Fibroblast of villous mesenchyme (primary cell): ENCODE data around the gene SART3. TPM values are rescaled to one million over a fixed set of nuclear protein-coding genes. Genes with fewer than 3 reads are reported as not detected.
A peak's percentile ranks its signal among the peaks of the same experiment; 100 is the strongest.
"Not testable (repeated sequence)": the region's sequence is repeated elsewhere in the genome, so short reads cannot be mapped to it uniquely, and the experiment has no call there.

ENCODE experiments used
- DNase-seq: peaks from one replicate; pipeline ENCODE4 v3.0.0-alpha.2; 2010; ENCODE audit warnings: low read depth
- H3K4me3 ChIP-seq: 2 replicates; pipeline ENCODE4 v1.5.1; 2011; ENCODE audit warnings: low read depth, mild to moderate bottlenecking, low read length
- total RNA-seq: library from RNA; depleted of rRNA; stranded (reverse); fragments of >200 nt; gene quantifications from 2 replicates; pipeline ENCODE4 v1.2.3, GENCODE V29; 2012
- TF ChIP-seq, protein P1 (sequence below): IDR thresholded peaks from 2 replicates; pipeline ENCODE4 v1.5.1; 2012; ENCODE audit warnings: low read depth, mild to moderate bottlenecking, low read length; ENCODE audit not compliant: insufficient read depth

The SART3 gene
- total RNA-seq, 1 donor: 59.2 TPM

DNA sequence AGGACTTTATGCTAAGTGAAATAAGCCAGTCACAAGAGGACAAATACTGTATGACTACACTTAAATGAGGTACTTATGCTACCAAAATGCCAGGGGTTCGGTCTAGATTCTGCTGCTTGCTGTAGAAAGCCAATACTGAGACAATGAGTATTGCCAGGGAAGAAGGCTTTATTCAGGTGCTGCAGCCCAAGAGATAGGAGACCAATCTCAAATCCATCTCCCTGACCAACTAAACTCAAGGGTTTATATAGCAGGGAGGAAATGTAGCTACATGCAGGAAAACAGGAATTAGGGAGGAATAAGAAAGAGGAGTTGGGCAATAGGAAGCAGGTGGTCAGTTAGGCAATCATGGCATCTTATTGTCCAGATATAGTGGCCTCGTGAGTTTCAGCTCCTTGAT lies 58.1 kb downstream of the SART3 start:
- no peak overlapping the region for H3K4me3 ChIP-seq
- TF ChIP-seq, protein P1, sequence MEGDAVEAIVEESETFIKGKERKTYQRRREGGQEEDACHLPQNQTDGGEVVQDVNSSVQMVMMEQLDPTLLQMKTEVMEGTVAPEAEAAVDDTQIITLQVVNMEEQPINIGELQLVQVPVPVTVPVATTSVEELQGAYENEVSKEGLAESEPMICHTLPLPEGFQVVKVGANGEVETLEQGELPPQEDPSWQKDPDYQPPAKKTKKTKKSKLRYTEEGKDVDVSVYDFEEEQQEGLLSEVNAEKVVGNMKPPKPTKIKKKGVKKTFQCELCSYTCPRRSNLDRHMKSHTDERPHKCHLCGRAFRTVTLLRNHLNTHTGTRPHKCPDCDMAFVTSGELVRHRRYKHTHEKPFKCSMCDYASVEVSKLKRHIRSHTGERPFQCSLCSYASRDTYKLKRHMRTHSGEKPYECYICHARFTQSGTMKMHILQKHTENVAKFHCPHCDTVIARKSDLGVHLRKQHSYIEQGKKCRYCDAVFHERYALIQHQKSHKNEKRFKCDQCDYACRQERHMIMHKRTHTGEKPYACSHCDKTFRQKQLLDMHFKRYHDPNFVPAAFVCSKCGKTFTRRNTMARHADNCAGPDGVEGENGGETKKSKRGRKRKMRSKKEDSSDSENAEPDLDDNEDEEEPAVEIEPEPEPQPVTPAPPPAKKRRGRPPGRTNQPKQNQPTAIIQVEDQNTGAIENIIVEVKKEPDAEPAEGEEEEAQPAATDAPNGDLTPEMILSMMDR: no peak
- DNase-seq: no peak

DNA sequence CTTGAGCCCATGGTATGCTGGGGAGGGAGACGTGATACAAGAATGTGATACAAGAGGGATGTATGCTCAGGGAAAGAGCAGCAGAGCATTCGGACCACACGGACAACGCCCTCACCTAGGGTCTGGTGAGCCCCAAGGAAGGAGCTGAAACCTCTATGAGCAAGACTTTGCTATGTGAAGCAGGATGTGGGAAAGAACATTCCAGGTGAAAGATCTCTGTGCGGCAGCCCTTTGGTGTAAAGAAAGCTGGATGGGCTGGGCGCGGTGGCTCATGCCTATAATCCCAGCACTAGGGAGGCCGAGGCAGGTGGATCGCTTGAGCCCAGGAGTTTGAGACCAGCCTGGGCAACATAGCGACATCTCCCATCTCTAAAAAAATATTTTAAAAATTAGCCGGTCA lies 62.8 kb downstream of the SART3 start:
- H3K4me3 ChIP-seq: no peak overlapping the region
- no peak for DNase-seq

DNA sequence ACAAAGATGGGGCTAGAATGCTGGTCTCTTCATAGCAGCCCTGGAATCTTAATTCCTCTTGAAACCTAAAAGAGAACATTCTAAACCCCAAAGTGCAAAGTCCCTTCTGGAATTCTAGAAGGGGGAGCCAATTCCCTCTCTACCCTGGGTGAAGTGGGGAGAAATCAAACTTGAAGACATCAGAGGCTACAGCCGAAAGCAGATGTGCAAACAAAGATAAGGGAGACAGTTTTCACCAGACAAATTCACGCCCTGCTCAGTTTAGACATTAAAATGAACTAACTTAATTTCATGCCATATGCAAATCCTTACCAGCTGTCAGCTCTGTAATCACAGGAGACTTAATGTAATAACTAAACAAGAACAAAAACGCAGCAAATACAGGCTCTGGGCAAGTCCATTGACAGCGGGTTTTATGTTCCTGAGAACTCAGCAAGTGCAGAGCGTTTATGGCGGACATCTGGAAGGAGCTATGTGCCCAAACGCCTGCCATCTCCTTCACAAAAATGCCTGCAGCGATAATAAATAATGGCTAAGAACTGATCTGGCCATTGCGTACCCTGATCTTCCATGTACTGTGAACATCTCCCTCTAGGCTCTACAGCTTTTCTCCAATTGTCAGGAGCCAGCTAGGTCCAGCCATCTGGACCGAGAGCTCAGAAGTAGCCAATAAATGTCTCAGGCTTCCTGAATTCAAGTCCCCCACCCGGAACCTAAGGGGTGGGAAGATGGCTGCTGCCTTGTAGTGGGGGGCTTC lies 65.0 kb downstream of the SART3 start:
- TF ChIP-seq, protein P1: no peak
- H3K4me3 ChIP-seq: no peak overlapping the region
- no peak for DNase-seq

More for the DNA sequence above, 62.8 kb downstream of the SART3 start:
- TF ChIP-seq, protein P1: no peak

- no peak overlapping the region for H3K4me3 ChIP-seq
- TF ChIP-seq, protein P1: peak; percentile 64
- DNase-seq: peak; percentile 36
Measured at GRCh38 chr12:108495054-108495453, 65.9 kb downstream of the SART3 start.

DNA sequence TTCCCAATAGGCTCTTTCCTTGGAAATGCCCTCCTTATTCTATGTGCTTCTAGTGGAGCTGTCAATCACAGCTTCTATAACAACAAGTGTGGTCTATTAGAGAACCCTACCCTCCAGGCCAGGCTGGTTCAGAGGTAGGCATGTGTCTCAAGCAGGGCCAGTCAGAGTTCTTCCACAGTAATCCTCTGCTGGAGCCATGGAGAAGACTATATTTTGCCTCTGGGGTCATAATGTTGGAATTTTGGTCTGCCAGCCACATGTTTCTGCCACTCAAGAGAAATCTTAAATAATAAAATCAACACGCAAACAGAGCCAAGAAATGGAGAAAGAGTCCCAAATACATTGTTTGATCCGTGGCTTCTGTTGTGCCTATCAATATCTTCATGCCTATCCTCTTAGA lies 69.7 kb downstream of the SART3 start:
- no peak for DNase-seq
- TF ChIP-seq, protein P1: no peak
- H3K4me3 ChIP-seq: no peak overlapping the region

- not testable (repeated sequence) for DNase-seq, H3K4me3 ChIP-seq
Measured at GRCh38 chr12:108487029-108487428, 73.9 kb downstream of the SART3 start.

DNA sequence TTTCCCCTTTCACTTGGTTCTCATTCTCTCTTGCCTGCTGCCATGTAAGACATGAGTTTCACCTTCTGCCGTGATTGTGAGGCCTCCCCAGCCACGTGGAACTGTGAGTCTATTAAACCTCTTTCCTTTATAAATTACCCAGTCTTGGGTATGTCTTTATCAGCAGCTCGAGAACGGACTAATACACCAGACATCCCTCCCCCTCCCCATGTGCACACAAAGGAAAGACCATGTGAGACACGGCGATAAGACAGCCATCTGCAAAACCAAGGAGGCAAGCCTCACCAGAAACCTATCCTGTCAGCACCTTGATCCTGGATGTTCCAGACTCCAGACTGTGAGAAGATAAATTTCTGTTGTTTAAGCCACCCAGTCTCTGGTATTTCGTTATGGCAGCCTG lies 75.6 kb downstream of the SART3 start:
- not testable (repeated sequence) for DNase-seq

GRCh38 chr12:108484845-108485244 lies 76.1 kb downstream of the SART3 start:
- H3K4me3 ChIP-seq: no peak overlapping the region
- TF ChIP-seq, protein P1: no peak
- no peak for DNase-seq

More for the DNA sequence above, 75.6 kb downstream of the SART3 start:
- not testable (repeated sequence) for H3K4me3 ChIP-seq
